Mesenchymal stem cell (in vitro differentiated cells and primary cell): ENCODE results near the gene OR6F1.
"Not testable (repeated sequence)": the region's sequence is repeated elsewhere in the genome, so short reads cannot be mapped to it uniquely, and the experiment has no call there.

ENCODE experiments used
- DNase-seq: peaks from one replicate; pipeline ENCODE4 v3.0.0-alpha.2; 2013
- H2AFZ ChIP-seq: one replicate; pipeline ENCODE4 v1.6.1; 2013; ENCODE audit warnings: low read depth, mild to moderate bottlenecking, control low read depth, inconsistent platforms, low read length, moderate library complexity
- H2AK5ac ChIP-seq: 2 replicates; pipeline ENCODE4 v1.6.1; 2013; ENCODE audit warnings: low read length, moderate library complexity, mild to moderate bottlenecking, inconsistent platforms; ENCODE audit not compliant: severe bottlenecking
- H2BK120ac ChIP-seq: one replicate; pipeline ENCODE4 v1.6.1; 2013; ENCODE audit warnings: low read depth, mild to moderate bottlenecking, inconsistent platforms, low read length, moderate library complexity
- H2BK12ac ChIP-seq, 2 experiments: one replicate each; pipeline ENCODE4 v1.6.1; 2013; ENCODE audit warnings: inconsistent platforms in 2 of 2, low read length in 2 of 2, mild to moderate bottlenecking in 2 of 2, moderate library complexity in 2 of 2, control low read depth in 1 of 2
- H2BK15ac ChIP-seq: one replicate; pipeline ENCODE4 v1.6.1; 2013; ENCODE audit warnings: mild to moderate bottlenecking, low read depth, inconsistent platforms; ENCODE audit not compliant: poor library complexity, severe bottlenecking
- H2BK5ac ChIP-seq: 2 replicates; pipeline ENCODE4 v1.6.1; 2013; ENCODE audit warnings: low read depth, mild to moderate bottlenecking, low read length, control low read depth, inconsistent platforms; ENCODE audit not compliant: poor library complexity, severe bottlenecking
- H3K14ac ChIP-seq, 2 experiments: one replicate each; pipeline ENCODE4 v1.6.1; 2013; ENCODE audit warnings: inconsistent platforms in 2 of 2, low read length in 2 of 2, control low read depth in 1 of 2, mild to moderate bottlenecking in 1 of 2, moderate library complexity in 1 of 2
- H3K18ac ChIP-seq, 2 experiments: one replicate each; pipeline ENCODE4 v1.6.1; 2013; ENCODE audit warnings: inconsistent platforms in 2 of 2, low read length in 2 of 2, control low read depth in 1 of 2, low read depth in 1 of 2, mild to moderate bottlenecking in 1 of 2
- H3K23ac ChIP-seq, 2 experiments: one replicate each; pipeline ENCODE4 v1.6.1; 2013; ENCODE audit warnings: inconsistent platforms in 2 of 2, low read length in 2 of 2, mild to moderate bottlenecking in 2 of 2, moderate library complexity in 2 of 2, control low read depth in 1 of 2
- H3K27ac ChIP-seq: 2 replicates; pipeline ENCODE4 v1.5.1; 2013; ENCODE audit warnings: mild to moderate bottlenecking, moderate library complexity, low read length, control low read depth, inconsistent platforms; ENCODE audit not compliant: poor library complexity, severe bottlenecking
- H3K27me3 ChIP-seq, 2 experiments: 2 replicates each; pipeline versions ENCODE4 v1.6.1 to v1.7.0; 2013; ENCODE audit warnings: low read length in 2 of 2, mild to moderate bottlenecking in 2 of 2, moderate library complexity in 2 of 2, control low read depth in 1 of 2, inconsistent platforms in 1 of 2; ENCODE audit not compliant: control insufficient read depth in 1 of 2, insufficient read depth in 1 of 2
- H3K36me3 ChIP-seq, 2 experiments: 2 replicates each; pipeline versions ENCODE4 v1.6.1 to v1.7.0; 2013; ENCODE audit warnings: low read length in 2 of 2, control low read depth in 1 of 2, inconsistent platforms in 1 of 2, low read depth in 1 of 2, mild to moderate bottlenecking in 1 of 2; ENCODE audit not compliant: insufficient read depth in 2 of 2, control insufficient read depth in 1 of 2
- H3K4ac ChIP-seq, 2 experiments: one replicate each; pipeline ENCODE4 v1.6.1; 2013; ENCODE audit warnings: inconsistent platforms in 2 of 2, low read length in 2 of 2, mild to moderate bottlenecking in 2 of 2, moderate library complexity in 2 of 2, control low read depth in 1 of 2, low read depth in 1 of 2
- H3K4me1 ChIP-seq: 2 replicates; pipeline ENCODE4 v1.6.1; 2013; ENCODE audit warnings: low read depth, low read length, control low read depth; ENCODE audit not compliant: control insufficient read depth, insufficient read depth
- H3K4me2 ChIP-seq: 2 replicates; pipeline ENCODE4 v1.6.1; 2013; ENCODE audit warnings: low read length, mild to moderate bottlenecking, inconsistent platforms; ENCODE audit not compliant: poor library complexity, severe bottlenecking
- H3K4me3 ChIP-seq, 2 experiments: 2 replicates each; pipeline versions ENCODE4 v1.5.1 to v1.7.0; 2013; ENCODE audit warnings: low read length in 2 of 2, mild to moderate bottlenecking in 2 of 2, control low read depth in 1 of 2, low read depth in 1 of 2; ENCODE audit not compliant: insufficient read depth in 1 of 2
- H3K79me1 ChIP-seq: replicated peaks from 2 replicates; pipeline ENCODE4 v1.6.1; 2013; ENCODE audit warnings: mild to moderate bottlenecking, control low read depth, low read length, inconsistent platforms; ENCODE audit not compliant: poor library complexity, severe bottlenecking
- H3K9ac ChIP-seq: 2 replicates; pipeline ENCODE4 v1.7.0; 2013; ENCODE audit warnings: mild to moderate bottlenecking, low read length, moderate library complexity
- H3K9me3 ChIP-seq: 2 replicates; pipeline ENCODE4 v1.7.0; 2013; ENCODE audit warnings: mild to moderate bottlenecking, low read length; ENCODE audit not compliant: control insufficient read depth
- H4K8ac ChIP-seq: one replicate; pipeline ENCODE4 v1.6.1; 2013; ENCODE audit warnings: inconsistent platforms, mild to moderate bottlenecking, low read length, moderate library complexity
- H4K91ac ChIP-seq: one replicate; pipeline ENCODE4 v1.6.1; 2013; ENCODE audit warnings: mild to moderate bottlenecking, low read length, inconsistent platforms
- WGBS: methylation state at CpG from one replicate; pipeline ENCODE4 v1.1.7; 2013; ENCODE audit warnings: mixed read lengths; 5-methylcytosine and 5-hydroxymethylcytosine counted together

OR6F1 gene

DNA sequence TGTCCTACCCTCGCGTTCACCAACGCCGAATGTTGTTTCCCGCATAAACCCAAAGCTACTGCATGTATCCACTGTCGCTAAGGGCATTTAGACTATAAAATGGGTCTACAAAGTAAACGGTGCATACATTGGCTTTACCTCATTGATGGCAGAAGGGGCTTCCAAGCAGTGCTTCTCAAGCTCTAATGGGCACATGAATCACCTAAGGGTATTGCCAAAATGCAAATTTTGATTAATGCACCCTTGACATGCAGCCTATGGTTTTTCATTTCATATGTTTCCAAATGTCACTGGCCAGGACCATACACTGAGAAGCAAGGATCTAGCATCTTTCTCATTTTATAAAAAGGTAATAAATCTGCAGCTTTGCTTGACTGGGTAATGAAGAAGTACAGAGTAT is 2.7 kb downstream of the OR6F1 start:
- WGBS, result 92% methylated on average over 7 of the region's 7 CpGs
- Histone ChIP-seq H3K9ac (no peak overlapping the region), H3K18ac (no peak overlapping the region), H3K36me3 (no peaks in the 10 kb centered on the region), H2BK120ac (no peak overlapping the region), H2AFZ (no peak overlapping the region), H3K4me3 (no peak overlapping the region), H3K27ac (no peak overlapping the region), H4K8ac (no peak overlapping the region), H3K79me1 (no peaks in the 10 kb centered on the region), H2BK15ac (no peak overlapping the region), H3K9me3 (peaks cover 46% of the 10 kb centered on the region), H4K91ac (no peak overlapping the region), H3K4ac (no peak overlapping the region), H3K4me1 (no peaks in the 10 kb centered on the region), H3K23ac (no peak overlapping the region), H3K14ac (no peak overlapping the region), H3K27me3 (no peaks in the 10 kb centered on the region), H3K4me2 (no peak overlapping the region), H2BK5ac (no peak overlapping the region), H2AK5ac (no peak overlapping the region), H2BK12ac (no peak overlapping the region)
- no peak for DNase-seq

GRCh38 chr1:247710681-247711080 is 5.8 kb downstream of the OR6F1 start:
- not testable (repeated sequence) for H4K91ac ChIP-seq, H3K14ac ChIP-seq, H3K4me3 ChIP-seq, H3K9ac ChIP-seq, H2BK120ac ChIP-seq, DNase-seq, H3K27me3 ChIP-seq, H2BK15ac ChIP-seq, H3K4ac ChIP-seq, H3K4me2 ChIP-seq, H3K4me1 ChIP-seq, H3K23ac ChIP-seq, H2BK5ac ChIP-seq, H4K8ac ChIP-seq, H3K27ac ChIP-seq, H3K79me1 ChIP-seq, H2BK12ac ChIP-seq, H3K18ac ChIP-seq, H2AFZ ChIP-seq, H2AK5ac ChIP-seq, H3K36me3 ChIP-seq
- peaks cover 34% of the 10 kb centered on the region for H3K9me3 ChIP-seq
- 78% methylated on average over 5 of the region's 8 CpGs for WGBS

DNA sequence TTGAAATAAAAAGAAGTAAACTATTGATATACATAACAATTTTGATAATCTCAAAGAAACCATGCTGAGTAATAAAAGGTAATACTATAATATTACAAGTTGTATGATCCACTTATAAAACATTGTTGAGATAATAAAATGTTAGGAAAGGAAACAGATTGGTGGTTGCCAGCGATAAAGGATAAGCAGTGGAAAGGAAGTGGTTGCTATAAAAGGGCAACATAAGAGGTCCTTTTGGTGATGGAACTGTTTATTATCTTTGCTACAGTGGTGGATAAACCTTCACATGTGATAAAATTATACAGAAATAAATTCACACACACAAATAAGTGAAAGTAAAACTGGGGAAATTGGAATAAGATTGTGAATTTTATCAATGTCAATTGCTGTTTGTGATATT is 15.1 kb downstream of the OR6F1 start:
- no peak overlapping the region for H2AK5ac ChIP-seq
- no peak overlapping the region for H3K18ac ChIP-seq
- H3K9ac ChIP-seq, result no peak overlapping the region
- H3K14ac ChIP-seq, result no peak overlapping the region
- no peak overlapping the region for H4K91ac ChIP-seq
- no peaks in the 10 kb centered on the region for H3K4me1 ChIP-seq
- no peak overlapping the region for H2BK12ac ChIP-seq
- H2BK120ac ChIP-seq, result no peak overlapping the region
- H2AFZ ChIP-seq, result no peak overlapping the region
- no peak overlapping the region for H2BK5ac ChIP-seq
- H3K9me3 ChIP-seq, result peaks cover 36% of the 10 kb centered on the region
- H3K4me2 ChIP-seq, result no peak overlapping the region
- H2BK15ac ChIP-seq, result no peak overlapping the region
- DNase-seq, result no peak
- no peak overlapping the region for H3K4me3 ChIP-seq
- WGBS, result 100% methylated on average over 1 of the region's 1 CpG
- no peak overlapping the region for H3K27ac ChIP-seq
- H3K23ac ChIP-seq, result no peak overlapping the region
- H3K36me3 ChIP-seq, result no peaks in the 10 kb centered on the region
- H4K8ac ChIP-seq, result no peak overlapping the region
- H3K79me1 ChIP-seq, result no peaks in the 10 kb centered on the region
- H3K4ac ChIP-seq, result no peak overlapping the region
- no peaks in the 10 kb centered on the region for H3K27me3 ChIP-seq

DNA sequence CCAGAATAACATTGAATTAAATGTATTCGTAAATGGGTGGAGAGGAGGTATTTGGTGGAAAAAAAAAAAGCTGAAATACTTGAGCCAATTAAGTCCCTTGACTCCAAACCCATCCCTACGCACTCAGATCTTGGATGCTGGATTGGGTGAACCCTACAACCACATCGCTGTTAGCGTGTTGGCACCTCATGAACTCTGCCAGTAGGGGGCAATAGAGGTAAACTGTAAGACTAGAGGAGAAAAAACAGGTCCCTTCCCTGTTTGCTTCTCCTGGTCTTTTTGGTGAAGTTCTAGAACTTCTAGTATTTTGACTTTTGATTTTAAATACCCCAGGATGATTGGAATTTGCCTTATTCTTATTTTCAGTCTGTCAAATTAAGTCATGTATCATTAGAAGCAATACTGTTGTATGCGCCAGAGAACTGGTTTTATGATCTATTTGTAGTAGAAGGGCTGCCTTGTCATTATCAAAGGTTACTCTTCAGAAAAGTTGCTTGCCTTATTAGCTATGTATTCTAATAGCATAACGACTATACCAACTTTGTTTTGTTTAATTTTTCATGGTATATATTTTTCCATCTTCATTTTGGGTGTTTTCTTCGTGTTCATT is 35.1 kb downstream of the OR6F1 start:
- no peak overlapping the region for H2BK5ac ChIP-seq
- no peaks in the 10 kb centered on the region for H3K27me3 ChIP-seq
- no peak overlapping the region for H3K4me3 ChIP-seq
- WGBS, result 32% methylated on average over 3 of the region's 7 CpGs
- no peaks in the 10 kb centered on the region for H3K4me1 ChIP-seq
- no peak overlapping the region for H3K4me2 ChIP-seq
- DNase-seq, result peak; percentile 23
- no peak overlapping the region for H3K23ac ChIP-seq
- H3K36me3 ChIP-seq, result no peaks in the 10 kb centered on the region
- H3K27ac ChIP-seq, result no peak overlapping the region
- no peaks in the 10 kb centered on the region for H3K9me3 ChIP-seq
- H2BK120ac ChIP-seq, result no peak overlapping the region
- no peak overlapping the region for H2BK15ac ChIP-seq
- no peak overlapping the region for H2AFZ ChIP-seq
- no peak overlapping the region for H3K18ac ChIP-seq
- H2BK12ac ChIP-seq, result no peak overlapping the region
- H3K79me1 ChIP-seq, result no peaks in the 10 kb centered on the region
- H3K14ac ChIP-seq, result no peak overlapping the region
- no peak overlapping the region for H4K91ac ChIP-seq
- no peak overlapping the region for H3K9ac ChIP-seq
- no peak overlapping the region for H2AK5ac ChIP-seq
- no peak overlapping the region for H4K8ac ChIP-seq
- H3K4ac ChIP-seq, result no peak overlapping the region
